IMR-90 (cell line): ENCODE results near the gene MINDY1. TPM values are rescaled to one million over a fixed set of nuclear protein-coding genes. Genes with fewer than 3 reads are reported as not detected.

Source experiments
- FOS ChIP-seq: fragments of 150-350 bp; IDR thresholded peaks from 2 replicates; pipeline ENCODE4 v1.6.1; 2016; ENCODE audit warnings: low read depth, low read length
- NFE2L2 ChIP-seq: fragments of 150-350 bp; IDR thresholded peaks from 2 replicates; pipeline ENCODE4 v1.6.1; 2016; ENCODE audit warnings: low read depth, mild to moderate bottlenecking, low read length
- RAD21 ChIP-seq: IDR thresholded peaks from 2 replicates; pipeline ENCODE4 v1.6.1; 2012; ENCODE audit warnings: low read length, improper control_type of control experiment
- polyA plus RNA-seq, 3 experiments: library from polyadenylated mRNA; depleted of rRNA; stranded (reverse); fragments of >200 nt; gene quantifications; 2 replicates each; pipeline ENCODE4 v1.2.3, GENCODE V29; 2012; ENCODE audit warnings: low replicate concordance in 1 of 3
- total RNA-seq: library from RNA; depleted of rRNA; stranded (reverse); fragments of >200 nt; gene quantifications from 2 replicates; pipeline ENCODE4 v1.2.3, GENCODE V29; 2012
- TF ChIP-seq, protein P1 (sequence below): fragments of 150-350 bp; IDR thresholded peaks from 2 replicates; pipeline ENCODE4 v1.6.1; 2017; ENCODE audit warnings: mild to moderate bottlenecking, antibody characterized with exemption, low read length, low read depth

MINDY1 gene
- total and polyA plus RNA-seq, 2 of the 4 experiments (the other 2 are of a cell fraction): 6.6 to 7.3 TPM

GRCh38 chr1:150979092-150980056, 27.3 kb downstream of the MINDY1 start (continued):
- TF ChIP-seq, protein P1, sequence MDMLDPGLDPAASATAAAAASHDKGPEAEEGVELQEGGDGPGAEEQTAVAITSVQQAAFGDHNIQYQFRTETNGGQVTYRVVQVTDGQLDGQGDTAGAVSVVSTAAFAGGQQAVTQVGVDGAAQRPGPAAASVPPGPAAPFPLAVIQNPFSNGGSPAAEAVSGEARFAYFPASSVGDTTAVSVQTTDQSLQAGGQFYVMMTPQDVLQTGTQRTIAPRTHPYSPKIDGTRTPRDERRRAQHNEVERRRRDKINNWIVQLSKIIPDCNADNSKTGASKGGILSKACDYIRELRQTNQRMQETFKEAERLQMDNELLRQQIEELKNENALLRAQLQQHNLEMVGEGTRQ: no peak
- TF ChIP-seq FOS (0 out of 2 replicates have a peak, but pooled peaks have one; percentile 4), RAD21 (peak; percentile 73), NFE2L2 (no peak)
